Neutrophil (primary cell): ENCODE results near the gene ADAMTS17.

ENCODE experiments used
- H3K27ac ChIP-seq: fragments of 200-600 bp; sonication (generic); 2 replicates; pipeline ENCODE4 v1.5.1; 2016; ENCODE audit warnings: mild to moderate bottlenecking, moderate library complexity
- H3K27me3 ChIP-seq: fragments of 200-600 bp; sonication (generic); 2 replicates; pipeline ENCODE4 v1.6.0; 2016; ENCODE audit warnings: mild to moderate bottlenecking
- H3K36me3 ChIP-seq: fragments of 200-600 bp; sonication (generic); 2 replicates; pipeline ENCODE4 v1.5.1; 2017
- H3K4me1 ChIP-seq, 2 experiments: fragments of 200-600 bp in 1 of 2; sonication (generic) in 1 of 2; 1 replicate in 1 of 2; 2 replicates in 1 of 2; pipeline versions ENCODE4 v1.5.1 to v1.6.1; 2013 to 2016; ENCODE audit warnings: low read depth in 1 of 2, low read length in 1 of 2, mild to moderate bottlenecking in 1 of 2, moderate library complexity in 1 of 2; ENCODE audit not compliant: control insufficient read depth in 1 of 2, insufficient read depth in 1 of 2
- H3K4me3 ChIP-seq, 2 experiments: fragments of 200-600 bp in 1 of 2; sonication (generic) in 1 of 2; 1 replicate in 1 of 2; 2 replicates in 1 of 2; pipeline ENCODE4 v1.5.1; 2013 to 2016; ENCODE audit warnings: low read depth in 1 of 2, low read length in 1 of 2, mild to moderate bottlenecking in 1 of 2, moderate library complexity in 1 of 2
- H3K9me3 ChIP-seq: fragments of 200-600 bp; sonication (generic); 2 replicates; pipeline ENCODE4 v1.5.1; 2016
- TF ChIP-seq, protein P1 (sequence below): fragments of 200-600 bp; sonication (generic); IDR thresholded peaks from 2 replicates; pipeline ENCODE4 v1.5.1; 2016; ENCODE audit warnings: antibody characterized with exemption

ADAMTS17 gene

DNA sequence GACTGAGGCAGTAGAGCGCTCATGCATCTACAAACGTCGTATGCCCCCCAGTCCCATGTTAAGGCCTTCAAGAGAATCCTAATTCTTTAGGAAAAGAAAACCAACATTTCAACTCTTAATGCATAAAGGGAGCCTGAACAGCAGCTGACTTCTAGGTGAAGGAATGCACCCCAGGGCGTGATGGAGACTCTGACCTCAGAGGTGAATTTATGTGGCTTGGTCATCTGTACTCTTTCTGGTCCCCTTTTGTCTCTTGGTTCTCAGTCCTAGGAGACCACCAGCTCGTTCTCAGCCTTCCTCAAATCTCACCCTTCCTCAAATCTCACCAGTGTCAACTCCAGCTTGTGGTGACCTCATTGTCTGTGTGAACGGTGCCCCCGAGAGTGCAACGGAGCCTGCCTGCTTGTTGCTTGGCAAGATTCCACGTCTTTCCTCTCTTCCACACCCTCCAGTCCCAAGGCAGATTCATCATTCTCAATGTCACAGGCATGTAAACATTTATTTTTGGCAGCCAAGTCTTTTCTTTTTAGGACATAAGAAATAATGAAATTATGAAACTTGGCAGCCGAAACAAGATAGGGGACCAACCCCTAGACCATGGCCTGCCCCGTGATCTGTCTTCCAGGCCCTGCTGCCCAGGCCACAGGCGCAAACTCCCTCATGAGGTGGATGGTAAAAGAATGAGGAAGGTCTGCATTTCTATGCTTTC lies 166.2 kb downstream of the ADAMTS17 start:
- Histone ChIP-seq H3K4me1 (no peaks in the 10 kb centered on the region), H3K9me3 (peaks cover 9% of the 10 kb centered on the region), H3K4me3 (no peak overlapping the region), H3K27me3 (no peaks in the 10 kb centered on the region), H3K36me3 (no peaks in the 10 kb centered on the region), H3K27ac (no peak overlapping the region)
- TF ChIP-seq, protein P1, sequence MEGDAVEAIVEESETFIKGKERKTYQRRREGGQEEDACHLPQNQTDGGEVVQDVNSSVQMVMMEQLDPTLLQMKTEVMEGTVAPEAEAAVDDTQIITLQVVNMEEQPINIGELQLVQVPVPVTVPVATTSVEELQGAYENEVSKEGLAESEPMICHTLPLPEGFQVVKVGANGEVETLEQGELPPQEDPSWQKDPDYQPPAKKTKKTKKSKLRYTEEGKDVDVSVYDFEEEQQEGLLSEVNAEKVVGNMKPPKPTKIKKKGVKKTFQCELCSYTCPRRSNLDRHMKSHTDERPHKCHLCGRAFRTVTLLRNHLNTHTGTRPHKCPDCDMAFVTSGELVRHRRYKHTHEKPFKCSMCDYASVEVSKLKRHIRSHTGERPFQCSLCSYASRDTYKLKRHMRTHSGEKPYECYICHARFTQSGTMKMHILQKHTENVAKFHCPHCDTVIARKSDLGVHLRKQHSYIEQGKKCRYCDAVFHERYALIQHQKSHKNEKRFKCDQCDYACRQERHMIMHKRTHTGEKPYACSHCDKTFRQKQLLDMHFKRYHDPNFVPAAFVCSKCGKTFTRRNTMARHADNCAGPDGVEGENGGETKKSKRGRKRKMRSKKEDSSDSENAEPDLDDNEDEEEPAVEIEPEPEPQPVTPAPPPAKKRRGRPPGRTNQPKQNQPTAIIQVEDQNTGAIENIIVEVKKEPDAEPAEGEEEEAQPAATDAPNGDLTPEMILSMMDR, result no peak

DNA sequence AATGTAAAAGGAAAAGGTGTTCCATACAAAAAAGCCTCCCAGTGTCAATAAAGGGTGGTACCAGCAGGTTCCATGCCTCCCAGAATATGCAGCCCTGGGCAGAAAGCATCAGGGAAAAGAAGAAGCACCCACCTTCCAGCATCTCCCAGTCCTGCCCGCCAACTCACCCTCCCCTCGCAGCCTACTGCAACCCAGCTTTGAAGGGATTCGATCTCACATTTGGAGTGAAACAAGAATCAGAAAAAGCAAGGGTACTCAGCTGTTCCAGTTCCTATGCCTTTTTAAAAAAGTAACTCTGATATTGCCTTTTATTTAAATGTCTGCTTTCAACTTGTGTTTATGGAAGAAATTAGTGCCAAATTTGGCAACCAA lies 166.9 kb downstream of the ADAMTS17 start:
- H3K36me3 ChIP-seq, result no peaks in the 10 kb centered on the region
- H3K4me1 ChIP-seq, result no peaks in the 10 kb centered on the region
- H3K27ac ChIP-seq, result no peak overlapping the region
- no peaks in the 10 kb centered on the region for H3K27me3 ChIP-seq
- no peak overlapping the region for H3K4me3 ChIP-seq
- H3K9me3 ChIP-seq, result peaks cover 9% of the 10 kb centered on the region
- TF ChIP-seq, protein P1, result no peak

DNA sequence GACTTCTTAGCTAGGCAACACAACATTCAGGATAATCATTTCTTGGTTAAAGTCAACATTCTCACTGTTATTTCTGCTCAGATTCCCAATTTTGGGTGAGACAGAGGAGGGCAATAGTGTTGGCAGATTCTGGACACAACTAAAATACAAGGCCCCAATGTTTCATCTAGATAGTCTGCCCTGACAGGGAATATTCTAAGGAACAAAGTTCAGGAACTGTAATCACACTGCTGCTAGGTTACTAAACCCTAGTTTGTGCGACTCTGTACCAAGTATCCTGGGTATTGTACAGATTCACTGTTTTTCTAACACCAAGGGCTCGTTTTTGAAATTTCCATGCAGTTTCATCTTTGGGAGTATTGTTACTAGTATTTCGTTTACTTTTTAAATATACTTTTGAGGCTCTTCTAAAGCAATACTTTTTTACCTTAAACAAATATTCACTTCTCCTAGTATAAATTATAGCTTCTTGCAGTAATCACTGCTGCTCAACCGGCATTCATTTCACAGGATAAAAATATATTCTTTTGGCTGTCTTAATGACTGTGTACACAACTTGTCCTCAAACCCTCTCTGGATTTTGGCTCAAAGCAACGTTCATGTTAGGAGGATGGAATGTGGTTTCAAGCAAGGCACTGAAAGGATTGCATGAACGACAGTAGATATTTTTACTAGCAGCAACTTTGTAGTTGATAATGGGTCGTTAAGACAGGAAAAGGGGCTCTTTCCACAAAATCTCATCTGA lies 167.4 kb downstream of the ADAMTS17 start:
- Histone ChIP-seq H3K36me3 (no peaks in the 10 kb centered on the region), H3K27me3 (no peaks in the 10 kb centered on the region), H3K4me3 (no peak overlapping the region), H3K4me1 (no peaks in the 10 kb centered on the region), H3K9me3 (peaks cover 9% of the 10 kb centered on the region), H3K27ac (no peak overlapping the region)
- TF ChIP-seq, protein P1, result no peak

DNA sequence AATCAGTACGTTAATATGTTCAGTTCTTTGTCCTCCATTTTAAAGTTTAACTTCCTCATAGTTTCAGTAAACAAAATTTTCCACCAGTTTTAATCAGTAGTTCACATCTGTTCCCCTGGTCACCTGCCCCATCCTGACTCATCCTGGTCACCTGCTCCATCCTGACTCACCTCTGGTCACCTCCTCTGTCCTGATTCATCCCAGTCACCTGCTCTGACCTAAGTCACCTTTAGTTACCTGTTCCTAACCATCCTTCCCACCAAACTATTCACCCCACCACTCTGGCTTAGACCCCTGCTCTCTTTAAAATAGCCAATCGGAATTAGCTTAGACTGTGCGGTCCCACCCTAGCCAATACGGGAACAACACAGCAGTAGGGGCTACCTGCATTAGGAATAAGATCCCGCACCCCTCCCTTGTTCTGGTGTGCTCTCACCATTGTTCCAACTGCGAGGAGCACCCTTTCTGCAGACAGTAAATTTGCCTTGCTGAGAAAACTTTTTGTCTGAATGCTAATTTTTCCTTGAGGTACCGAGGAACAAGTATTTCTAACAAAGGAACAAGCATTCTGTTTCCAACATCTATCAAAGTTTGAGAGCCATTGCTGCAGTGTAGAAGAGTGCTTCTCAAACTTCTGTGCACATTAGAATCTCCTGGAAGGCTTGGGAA lies 169.3 kb downstream of the ADAMTS17 start:
- no peaks in the 10 kb centered on the region for H3K4me1 ChIP-seq
- no peaks in the 10 kb centered on the region for H3K36me3 ChIP-seq
- no peaks in the 10 kb centered on the region for H3K27me3 ChIP-seq
- no peak overlapping the region for H3K27ac ChIP-seq
- peaks cover 9% of the 10 kb centered on the region for H3K9me3 ChIP-seq
- H3K4me3 ChIP-seq, result no peak overlapping the region
- TF ChIP-seq, protein P1, result no peak

DNA sequence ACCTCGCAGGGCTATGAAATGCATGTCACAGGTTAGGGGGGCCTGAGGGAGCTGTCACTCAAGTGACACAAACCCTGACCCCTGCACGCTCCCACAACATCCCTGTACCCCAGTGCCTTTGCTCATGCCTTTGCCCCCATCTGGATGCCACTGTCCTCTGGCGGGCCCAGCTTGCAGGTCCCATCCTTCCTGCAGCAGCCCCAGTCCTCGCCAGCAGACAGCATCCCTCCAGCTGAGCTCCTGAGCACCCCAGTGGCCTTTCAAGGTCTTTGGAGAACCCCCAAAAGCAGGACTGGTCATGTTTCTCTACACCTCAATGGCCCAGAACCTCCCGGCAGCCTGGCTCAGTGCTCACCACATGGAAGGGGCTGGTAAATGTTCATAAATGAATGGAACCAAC lies 170.4 kb downstream of the ADAMTS17 start:
- H3K9me3 ChIP-seq, result peaks cover 9% of the 10 kb centered on the region
- TF ChIP-seq, protein P1, result no peak

More for the DNA sequence above, 170.4 kb downstream of the ADAMTS17 start:
- no peak overlapping the region for H3K4me3 ChIP-seq
- H3K36me3 ChIP-seq, result no peaks in the 10 kb centered on the region
- no peaks in the 10 kb centered on the region for H3K4me1 ChIP-seq
- no peak overlapping the region for H3K27ac ChIP-seq
- H3K27me3 ChIP-seq, result no peaks in the 10 kb centered on the region
